ENCODE data around the gene MBD6. TPM values are rescaled to one million over a fixed set of nuclear protein-coding genes. Genes with fewer than 3 reads are reported as not detected.
A peak's percentile ranks its signal among the peaks of the same experiment; 100 is the strongest.
"Not testable (repeated sequence)": the region's sequence is repeated elsewhere in the genome, so short reads cannot be mapped to it uniquely, and the experiment has no call there.

The MBD6 gene
- total RNA-seq, 2 donors from 2014 or later = 94.1 to 123 TPM

DNA sequence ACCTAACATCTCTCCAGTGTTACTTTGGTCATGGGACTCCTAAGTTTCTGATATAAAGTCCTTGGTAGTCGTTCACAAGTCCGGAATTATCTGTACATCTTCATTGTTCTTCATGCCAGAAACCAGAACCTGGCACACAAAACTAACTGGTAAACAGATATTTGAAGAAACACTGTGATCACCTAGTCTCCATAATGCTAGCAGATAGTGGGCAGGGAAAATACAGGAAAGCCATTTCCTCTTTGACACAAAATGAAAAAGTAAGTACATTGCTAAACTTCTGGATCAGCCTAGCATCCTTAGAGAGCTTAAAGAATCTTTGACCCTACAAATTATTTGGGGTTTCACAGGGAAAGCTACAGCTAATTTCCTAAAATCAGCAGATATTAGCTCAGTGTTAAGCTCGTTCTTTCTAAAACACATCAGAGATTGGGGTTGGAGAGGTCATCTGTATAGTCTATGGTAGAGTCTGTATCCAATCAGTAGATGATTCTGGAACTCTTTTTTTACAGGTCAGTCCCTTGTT is 7.2 kb upstream of the MBD6 start:
- H3K4me3 Mint-ChIP-seq = no peak overlapping the region
- peak overlapping the region; percentile 31 to 47 for H3K27ac Mint-ChIP-seq
- H3K4me1 Mint-ChIP-seq (ENCODE audit: low read depth in 2 of 2) = peaks cover 28 to 50% of the 10 kb centered on the region in 2 donors
- H3K9me3 Mint-ChIP-seq = no peaks in the 10 kb centered on the region
- no peak for DNase-seq (ENCODE audit: low spot score)
- ATAC-seq = no peak
- no peaks in the 10 kb centered on the region for H3K27me3 Mint-ChIP-seq
- H3K36me3 Mint-ChIP-seq = peaks cover 50% of the 10 kb centered on the region

DNA sequence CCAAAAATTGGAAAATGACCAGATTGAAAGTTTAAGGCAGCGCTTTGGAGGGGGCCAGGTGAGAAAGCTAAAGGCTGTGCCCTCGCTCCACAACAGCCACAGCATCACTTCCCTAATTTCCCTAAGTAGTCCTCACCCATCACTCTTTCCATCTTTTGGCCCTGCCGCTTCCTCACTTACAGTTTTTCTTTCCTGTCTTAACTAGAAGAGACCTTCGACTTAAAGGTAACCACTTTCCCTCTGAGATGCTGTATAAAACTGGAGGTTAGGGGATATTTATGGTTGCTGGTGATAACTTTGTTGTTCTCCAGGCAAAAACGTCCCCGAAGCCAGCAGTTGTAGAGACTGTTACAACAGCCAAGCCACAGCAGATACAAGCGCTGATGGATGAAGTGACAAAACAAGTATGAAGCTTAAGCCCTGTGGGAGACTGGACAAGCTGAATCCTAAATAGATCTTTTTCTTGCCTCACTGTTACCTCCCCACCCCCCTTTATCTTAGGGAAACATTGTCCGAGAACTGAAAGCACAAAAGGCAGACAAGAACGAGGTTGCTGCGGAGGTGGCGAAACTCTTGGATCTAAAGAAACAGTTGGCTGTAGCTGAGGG is 6.6 kb upstream of the MBD6 start:
- Mint-ChIP-seq H3K36me3 (peaks cover 50% of the 10 kb centered on the region), H3K27me3 (no peaks in the 10 kb centered on the region), H3K27ac (peak overlapping the region in 1 of 2 donors; percentile 47), H3K4me1 (ENCODE audit: low read depth in 2 of 2) (peaks cover 28 to 54% of the 10 kb centered on the region in 2 donors), H3K9me3 (no peaks in the 10 kb centered on the region), H3K4me3 (no peak overlapping the region)
- ATAC-seq (no peak), DNase-seq (ENCODE audit: low spot score) (no peak)

DNA sequence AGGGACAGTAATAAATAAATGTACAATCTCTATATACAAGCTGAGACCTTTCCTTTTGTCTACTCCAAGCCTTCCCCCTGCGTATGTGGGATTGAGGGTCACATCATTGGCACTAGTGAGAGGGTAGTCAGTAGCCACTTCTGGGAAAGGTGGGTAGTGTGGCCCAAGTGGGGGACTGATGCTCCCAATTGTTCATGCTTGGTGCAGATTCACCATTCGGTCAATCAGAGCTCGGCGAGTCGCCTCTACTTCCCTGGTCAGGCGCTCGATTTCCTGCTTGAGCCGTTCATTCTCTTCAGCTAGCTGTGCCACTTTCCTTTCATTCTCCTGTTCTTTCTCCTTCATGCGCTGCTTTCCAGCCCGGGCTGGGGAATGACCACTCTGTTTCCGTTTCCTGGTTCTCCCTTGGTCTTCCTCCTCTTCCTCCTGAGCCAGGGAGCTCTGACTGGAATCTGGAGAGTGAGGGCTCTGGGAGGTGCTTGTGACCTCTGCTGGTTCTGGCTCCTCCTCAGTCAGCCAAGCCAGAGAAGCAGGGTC is 5.9 kb upstream of the MBD6 start:
- DNase-seq (ENCODE audit: low spot score) = no peak
- ATAC-seq = no peak
- Mint-ChIP-seq H3K36me3 (peaks cover 48% of the 10 kb centered on the region), H3K27me3 (no peaks in the 10 kb centered on the region), H3K4me1 (ENCODE audit: low read depth in 2 of 2) (peaks cover 33 to 57% of the 10 kb centered on the region in 2 donors), H3K9me3 (no peaks in the 10 kb centered on the region), H3K4me3 (no peak overlapping the region), H3K27ac (peak overlapping the region; percentile 98 to 100)

DNA sequence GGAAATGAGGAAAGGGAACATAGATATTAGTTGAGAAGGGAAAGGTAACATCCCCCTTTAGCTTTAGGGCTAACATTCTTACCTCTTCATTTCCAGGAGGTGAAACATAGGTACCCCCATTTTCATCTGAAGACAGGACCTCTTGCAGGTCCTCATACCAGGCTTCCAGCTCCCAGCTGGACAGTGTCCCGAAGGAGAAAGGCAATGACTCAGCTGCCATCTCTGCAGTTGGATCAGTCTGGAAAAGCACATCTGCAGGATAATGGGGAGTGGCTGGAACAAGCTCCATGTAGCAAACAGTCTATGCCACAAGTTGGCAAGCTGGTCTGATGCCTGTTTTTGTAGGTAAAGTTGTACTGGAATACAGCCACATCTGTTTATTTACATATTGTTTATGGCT is 5.4 kb upstream of the MBD6 start:
- ATAC-seq (no peak), DNase-seq (ENCODE audit: low spot score) (no peak)
- no peaks in the 10 kb centered on the region for H3K9me3 Mint-ChIP-seq
- peaks cover 43% of the 10 kb centered on the region for H3K36me3 Mint-ChIP-seq
- H3K27me3 Mint-ChIP-seq = no peaks in the 10 kb centered on the region
- peak overlapping the region; percentile 48 for H3K4me3 Mint-ChIP-seq
- peak overlapping the region; percentile 98 to 100 for H3K27ac Mint-ChIP-seq
- H3K4me1 Mint-ChIP-seq (ENCODE audit: low read depth in 2 of 2) = peaks cover 38 to 58% of the 10 kb centered on the region in 2 donors

DNA sequence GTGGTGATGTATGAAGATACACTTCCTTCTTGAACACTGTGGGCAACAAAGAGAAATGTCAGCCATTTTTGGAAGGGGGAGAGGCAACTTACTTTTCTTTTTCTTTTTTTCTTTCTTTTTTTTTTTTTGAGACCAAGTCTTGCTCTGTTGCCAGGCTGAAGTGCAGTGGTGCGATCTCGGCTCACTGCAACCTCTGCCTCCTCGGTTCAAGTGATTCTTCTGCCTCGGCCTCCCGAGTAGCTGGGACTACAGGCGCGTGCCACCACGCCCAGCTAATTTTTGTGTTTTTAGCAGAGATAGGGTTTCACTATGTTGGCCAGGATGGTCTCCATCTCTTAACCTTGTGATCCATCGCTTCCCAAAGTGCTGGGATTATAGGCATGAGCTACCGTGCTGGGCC is 4.9 kb upstream of the MBD6 start:
- not testable (repeated sequence) for ATAC-seq; DNase-seq (ENCODE audit: low spot score); H3K9me3 Mint-ChIP-seq; H3K27me3 Mint-ChIP-seq
- Mint-ChIP-seq H3K36me3 (peaks cover 38% of the 10 kb centered on the region), H3K27ac (peak overlapping the region; percentile 98 to 100), H3K4me1 (ENCODE audit: low read depth in 2 of 2) (peaks cover 39 to 56% of the 10 kb centered on the region in 2 donors), H3K4me3 (peak overlapping the region; percentile 48)

DNA sequence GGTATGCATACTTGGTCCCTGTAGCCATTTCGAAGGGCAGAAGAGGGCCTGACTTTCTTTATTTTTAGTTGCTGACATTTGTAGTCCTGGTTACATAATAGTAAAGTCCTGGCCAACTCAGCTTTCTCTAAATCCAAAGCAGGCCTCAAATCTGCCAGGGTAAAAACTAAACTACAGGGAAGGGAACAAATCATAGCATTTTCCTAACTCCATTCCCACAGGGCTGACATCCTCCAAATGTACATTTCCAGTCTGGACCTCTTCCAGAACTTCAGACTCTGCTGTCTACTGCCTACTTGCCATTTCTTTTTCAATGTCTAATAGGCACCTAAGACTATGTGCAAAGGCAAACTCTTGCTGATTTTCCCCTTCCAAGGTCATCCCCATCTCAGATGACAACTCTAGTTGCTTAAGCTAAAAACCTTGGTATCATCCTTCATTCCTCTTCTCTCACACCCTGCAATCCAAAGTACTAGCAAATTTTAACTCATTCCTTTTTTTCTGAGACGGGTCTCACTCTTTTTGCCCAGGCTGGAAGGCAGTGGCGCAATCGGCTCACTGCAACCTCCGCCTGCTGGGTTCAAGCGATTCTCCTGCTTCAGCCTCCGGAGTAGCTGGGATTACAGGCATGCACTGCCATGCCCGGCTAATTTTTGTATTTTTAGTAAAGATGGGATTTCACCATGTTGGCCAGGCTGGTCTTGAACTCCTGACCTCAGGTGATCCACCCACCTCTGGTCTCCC is 4.3 kb upstream of the MBD6 start:
- DNase-seq (ENCODE audit: low spot score) = no peak
- Mint-ChIP-seq H3K9me3 (no peaks in the 10 kb centered on the region), H3K36me3 (peaks cover 32% of the 10 kb centered on the region), H3K27me3 (no peaks in the 10 kb centered on the region), H3K4me1 (ENCODE audit: low read depth in 2 of 2) (peaks cover 44 to 53% of the 10 kb centered on the region in 2 donors), H3K27ac (peak overlapping the region; percentile 98 to 100), H3K4me3 (peak overlapping the region; percentile 88)
- ATAC-seq = no peak

DNA sequence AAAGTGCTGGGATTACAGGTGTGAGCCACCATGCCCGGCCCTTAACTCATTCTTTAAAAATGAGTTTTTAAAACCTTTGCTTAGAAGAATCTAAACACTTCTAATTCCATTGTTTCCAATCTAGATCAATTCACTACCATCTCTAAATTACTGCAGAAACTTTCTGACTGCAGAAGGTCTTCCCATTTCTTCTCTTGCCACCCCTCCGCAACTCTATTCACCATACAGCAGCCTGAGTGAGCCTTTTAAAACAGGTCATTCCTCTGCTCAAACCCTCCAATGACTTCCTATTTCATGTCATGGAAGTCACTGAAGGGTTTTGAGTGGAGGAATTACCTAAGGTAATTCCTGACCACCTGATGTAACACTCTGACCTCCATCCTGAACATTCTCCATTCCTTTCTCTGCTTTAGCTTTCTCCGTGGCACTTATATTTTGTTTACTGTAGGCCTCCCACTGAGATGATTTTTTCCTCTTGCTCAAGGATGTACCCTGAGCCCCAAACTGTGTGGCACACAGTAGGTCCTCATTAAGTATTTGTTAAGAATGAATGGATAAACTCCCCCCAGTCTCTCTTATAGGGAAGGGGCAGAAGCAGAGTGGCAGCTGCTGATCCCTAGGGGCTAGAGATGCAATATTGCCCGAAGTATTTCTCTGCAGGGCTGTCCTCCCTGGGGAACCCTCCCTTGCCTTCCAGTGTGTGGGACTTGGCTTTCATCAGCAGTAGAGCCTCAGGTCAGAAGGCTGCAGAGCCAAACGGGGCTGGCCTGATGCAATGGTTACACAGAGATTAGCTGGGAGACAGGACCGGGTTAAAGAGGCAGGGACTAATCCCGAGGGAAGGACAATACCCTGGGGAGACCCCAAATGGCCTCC is 3.5 kb upstream of the MBD6 start:
- Mint-ChIP-seq H3K4me3 (peak overlapping the region; percentile 88), H3K27ac (peak overlapping the region; percentile 98 to 100), H3K4me1 (ENCODE audit: low read depth in 2 of 2) (peaks cover 50 to 61% of the 10 kb centered on the region in 2 donors), H3K9me3 (no peaks in the 10 kb centered on the region), H3K36me3 (peaks cover 32% of the 10 kb centered on the region), H3K27me3 (no peaks in the 10 kb centered on the region)
- ATAC-seq (no peak), DNase-seq (ENCODE audit: low spot score) (no peak)

DNA sequence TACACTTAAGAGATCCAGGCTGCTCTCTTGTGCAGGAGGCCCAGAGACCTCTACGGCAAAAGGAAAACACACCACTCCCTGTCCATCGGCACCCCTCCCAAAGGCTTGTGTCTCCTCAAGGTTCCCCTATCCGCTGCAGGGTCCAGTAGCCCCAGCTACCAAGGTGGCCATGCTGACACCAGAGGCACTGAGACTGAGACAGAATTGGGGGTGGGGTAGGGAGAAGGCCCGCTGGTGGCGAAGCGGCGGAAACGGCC is 2.9 kb upstream of the MBD6 start:
- ATAC-seq (peak; percentile 1 to 17), DNase-seq (ENCODE audit: low spot score) (no peak)
- H3K9me3 Mint-ChIP-seq = no peaks in the 10 kb centered on the region
- peaks cover 36% of the 10 kb centered on the region for H3K36me3 Mint-ChIP-seq
- peaks cover 56 to 67% of the 10 kb centered on the region in 2 donors for H3K4me1 Mint-ChIP-seq (ENCODE audit: low read depth in 2 of 2)
- no peaks in the 10 kb centered on the region for H3K27me3 Mint-ChIP-seq
- H3K27ac Mint-ChIP-seq = peak overlapping the region; percentile 98 to 100
- H3K4me3 Mint-ChIP-seq = peak overlapping the region; percentile 88

DNA sequence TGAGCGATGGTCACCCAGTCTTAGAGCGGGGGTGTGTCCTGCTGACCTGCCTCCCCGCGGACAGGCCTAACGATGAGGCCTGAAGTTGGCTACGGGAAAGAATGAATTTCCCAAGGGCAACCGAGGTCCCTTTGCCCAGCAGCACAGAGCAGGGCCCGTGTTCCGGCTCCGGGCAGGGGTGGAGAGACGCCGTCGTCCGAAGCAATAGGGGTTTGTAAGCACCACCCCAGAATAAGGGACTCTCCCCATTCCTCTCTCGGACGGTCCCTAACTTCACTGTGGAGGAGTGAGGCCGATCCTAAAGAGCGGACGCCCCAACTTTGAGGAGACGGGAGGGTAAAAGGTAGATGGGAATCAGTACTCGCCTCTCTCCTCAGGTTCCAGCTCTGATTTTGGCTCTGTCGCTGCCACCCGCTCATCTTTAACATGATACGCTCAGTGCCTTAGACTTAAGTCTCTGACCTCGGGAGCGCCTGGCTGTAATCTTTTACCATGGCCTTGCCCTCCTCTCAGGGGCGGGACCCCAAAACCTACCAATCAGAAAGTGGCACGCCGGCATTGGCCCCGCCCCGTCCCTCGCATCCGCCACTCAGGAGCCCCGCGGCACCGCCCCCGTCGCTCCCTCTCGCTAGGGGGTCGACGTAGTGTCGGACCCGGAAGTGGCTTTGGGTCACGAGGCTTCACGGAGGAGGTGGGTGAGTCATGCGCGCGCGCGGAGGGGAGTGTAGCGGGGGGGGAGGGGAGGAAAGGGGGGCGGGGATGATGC is 2.4 kb upstream of the MBD6 start, which contains the start of gene DDIT3:
DDIT3 (minus strand) TSS at position 462 of the 766 bp plus-strand sequence. CDS start 3,108 bp downstream, outside the sequence.
- Mint-ChIP-seq H3K27me3 (no peaks in the 10 kb centered on the region), H3K27ac (peak within 1 kb of the TSS; percentile 98 to 100), H3K36me3 (peaks cover 35% of the 10 kb centered on the region), H3K9me3 (no peaks in the 10 kb centered on the region), H3K4me1 (ENCODE audit: low read depth in 2 of 2) (peaks cover 56 to 67% of the 10 kb centered on the region in 2 donors), H3K4me3 (peak within 1 kb of the TSS; percentile 88)
- DNase-seq (ENCODE audit: low spot score) (peak; percentile 100), ATAC-seq (peak; percentile 87 to 89)

DNA sequence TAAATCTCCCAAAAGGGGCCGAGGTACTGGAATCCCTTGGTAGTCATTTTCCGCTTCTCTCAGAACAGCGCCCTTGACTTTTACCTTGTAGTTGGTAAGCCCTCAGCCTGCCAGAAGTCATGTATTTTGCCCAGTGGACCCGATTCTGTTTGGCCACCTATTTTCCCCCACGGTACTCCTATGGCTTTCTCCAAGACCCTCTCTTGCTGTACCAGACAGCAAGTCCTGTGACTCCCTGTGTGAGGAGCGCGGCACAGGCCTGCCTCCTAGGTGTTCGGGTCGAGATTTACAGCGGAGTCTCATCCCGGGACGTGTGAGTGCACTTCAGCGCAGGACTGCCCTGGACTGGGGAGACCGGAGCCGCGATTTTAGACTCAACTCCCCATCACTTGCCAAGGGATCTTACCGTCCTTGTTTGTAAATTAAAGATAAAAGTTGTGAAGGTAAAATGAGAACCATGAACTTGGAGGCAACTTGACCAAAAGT is 1.1 kb upstream of the MBD6 start:
- Mint-ChIP-seq H3K27ac (peak overlapping the region; percentile 98 to 100), H3K27me3 (no peaks in the 10 kb centered on the region), H3K4me1 (ENCODE audit: low read depth in 2 of 2) (peaks cover 56 to 66% of the 10 kb centered on the region in 2 donors), H3K36me3 (peaks cover 24% of the 10 kb centered on the region), H3K9me3 (no peaks in the 10 kb centered on the region), H3K4me3 (peak overlapping the region; percentile 88)
- DNase-seq (ENCODE audit: low spot score) (no peak), ATAC-seq (no peak)

DNA sequence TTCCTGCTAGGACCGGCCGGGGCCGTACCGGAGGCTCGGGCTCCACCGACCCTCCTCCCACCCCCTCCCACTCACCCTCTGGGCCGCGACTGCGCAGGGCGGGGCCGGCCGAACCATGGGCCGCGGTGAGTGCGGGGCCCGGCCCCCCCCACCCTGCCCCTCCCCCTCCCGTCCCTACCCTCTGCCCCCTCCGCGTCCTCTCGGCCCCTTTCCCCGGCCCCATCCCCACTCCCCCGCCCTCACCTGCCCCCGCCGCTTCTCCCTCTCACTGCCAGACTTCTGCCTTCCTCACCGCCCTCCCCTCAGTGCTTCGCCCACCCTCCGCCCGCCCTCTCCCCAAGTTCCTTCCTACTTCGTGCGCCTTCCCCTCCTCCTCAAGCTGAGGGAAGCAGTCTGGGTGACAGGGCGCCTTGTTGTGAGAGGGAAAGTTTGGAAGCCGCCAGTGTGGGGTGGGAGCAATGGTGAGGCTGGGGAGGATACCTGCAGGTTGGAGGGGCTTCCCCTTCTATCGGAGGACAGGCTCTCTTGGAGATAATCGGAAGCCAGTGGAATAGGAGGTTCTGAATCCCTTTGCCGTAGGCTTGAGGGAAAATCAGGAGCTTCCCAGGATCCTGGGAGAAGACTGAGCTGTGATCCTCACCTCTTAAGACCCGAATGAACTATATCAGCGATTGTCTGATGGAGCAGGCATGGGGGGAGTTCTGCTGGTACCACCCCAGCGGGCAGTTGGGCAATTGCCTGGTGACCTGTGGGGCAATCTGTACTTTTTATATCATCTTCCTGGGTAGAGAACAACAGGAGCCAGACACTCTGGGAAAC is 472 bp downstream of the MBD6 start:
- H3K36me3 Mint-ChIP-seq = peaks cover 15% of the 10 kb centered on the region
- H3K4me1 Mint-ChIP-seq (ENCODE audit: low read depth in 2 of 2) = peaks cover 42 to 53% of the 10 kb centered on the region in 2 donors
- peak overlapping the region; percentile 71 to 91 for H3K27ac Mint-ChIP-seq
- DNase-seq (ENCODE audit: low spot score) = no peak
- ATAC-seq = no peak
- no peaks in the 10 kb centered on the region for H3K27me3 Mint-ChIP-seq
- H3K4me3 Mint-ChIP-seq = peak overlapping the region; percentile 87
- H3K9me3 Mint-ChIP-seq = no peaks in the 10 kb centered on the region

Data from natural killer cell treated with Interleukin-12 subunit alpha and Interleukin-12 subunit beta and Interleukin-15 and Interleukin-18, amount 100 ng/mL, for 72 hours (primary cell).